T-cell (primary cell): Measurements from ENCODE around the gene ARHGAP9. TPM values are rescaled to one million over a fixed set of nuclear protein-coding genes. Genes with fewer than 3 reads are reported as not detected.
"Not testable (repeated sequence)": the region's sequence is repeated elsewhere in the genome, so short reads cannot be mapped to it uniquely, and the experiment has no call there.

ENCODE experiments used
- ATAC-seq, 4 experiments: fragments of 200-7000 bp in 3 of 4; fragments of 150-1000 bp in 1 of 4; cut with Tn5 transposase; replicated peaks in 1 of 4; 1 replicate in 3 of 4; 2 replicates in 1 of 4; pipeline ENCODE4 v1.10.0; 2021; ENCODE audit warnings: moderate library complexity in 3 of 4, mild to moderate bottlenecking in 2 of 4, moderate number of reproducible peaks in 1 of 4
- CTCF ChIA-PET, 2 donors: fragments of 300-600 bp; sonication (Branson Sonifier 250); formaldehyde crosslinking; loops; one replicate each; lab custom pipeline; 2022; ENCODE audit warnings: antibody characterized with exemption in 2 of 2; lab: Charles Lee
- POLR2A ChIA-PET, 2 donors: fragments of 300-600 bp; sonication (Branson Sonifier 250); formaldehyde crosslinking; loops; one replicate each; lab custom pipeline; 2022; ENCODE audit warnings: antibody characterized with exemption in 2 of 2; lab: Charles Lee
- DNase-seq, 35 experiments: peaks; one replicate each; pipeline versions ENCODE4 v3.0.0 to v3.0.0-alpha.2; 2013 to 2023
- H3K27ac ChIP-seq: one replicate; pipeline ENCODE4 v1.5.1; 2013; ENCODE audit warnings: low read length
- H3K27me3 ChIP-seq, 2 experiments: replicated peaks in 1 of 2; 1 replicate in 1 of 2; 2 replicates in 1 of 2; pipeline versions ENCODE4 v1.6.1 to v1.7.0; 2013; ENCODE audit warnings: low read length in 1 of 2, mixed read lengths in 1 of 2; ENCODE audit not compliant: control insufficient read depth in 2 of 2, insufficient read depth in 2 of 2; ENCODE audit errors: extremely low read depth in 1 of 2
- H3K36me3 ChIP-seq, 2 donors: 1 replicate in 1 of 2; 2 replicates in 1 of 2; pipeline versions ENCODE4 v1.6.1 to v1.7.0; 2013; ENCODE audit warnings: low read length in 1 of 2; ENCODE audit not compliant: control insufficient read depth in 2 of 2, insufficient read depth in 1 of 2; ENCODE audit errors: extremely low read depth in 1 of 2
- H3K4me1 ChIP-seq, 2 experiments: 1 replicate in 1 of 2; 2 replicates in 1 of 2; pipeline versions ENCODE4 v1.6.1 to v1.7.0; 2013; ENCODE audit warnings: low read length in 2 of 2, mixed read lengths in 1 of 2; ENCODE audit not compliant: insufficient read depth in 2 of 2, control insufficient read depth in 1 of 2; ENCODE audit errors: extremely low read depth in 1 of 2
- H3K4me3 ChIP-seq, 2 donors: 1 replicate in 1 of 2; 2 replicates in 1 of 2; pipeline versions ENCODE4 v1.5.1 to v1.7.0; 2013; ENCODE audit warnings: mild to moderate bottlenecking in 2 of 2, low read length in 1 of 2, moderate library complexity in 1 of 2; ENCODE audit not compliant: control insufficient read depth in 1 of 2; ENCODE audit errors: extremely low read depth in 1 of 2
- H3K9me3 ChIP-seq: 2 replicates; pipeline ENCODE4 v1.7.0; 2013
- H3K27ac Mint-ChIP-seq, 2 donors: one replicate each; pipeline ENCODE4 v1.8.0; 2020 to 2021; ENCODE audit warnings: mild to moderate bottlenecking in 2 of 2, mixed read lengths in 2 of 2
- H3K27me3 Mint-ChIP-seq, 2 donors: one replicate each; pipeline ENCODE4 v1.8.0; 2021 to 2022; ENCODE audit warnings: mixed read lengths in 2 of 2
- H3K36me3 Mint-ChIP-seq: one replicate; pipeline ENCODE4 v1.8.0; 2021; ENCODE audit warnings: mixed read lengths
- H3K4me1 Mint-ChIP-seq, 3 donors: one replicate each; pipeline ENCODE4 v1.8.0; 2020 to 2022; ENCODE audit warnings: mixed read lengths in 3 of 3, mild to moderate bottlenecking in 1 of 3
- H3K4me3 Mint-ChIP-seq, 3 donors: one replicate each; pipeline ENCODE4 v1.8.0; 2020 to 2022; ENCODE audit warnings: mild to moderate bottlenecking in 3 of 3, mixed read lengths in 3 of 3, moderate library complexity in 3 of 3
- H3K9me3 Mint-ChIP-seq, 3 donors: one replicate each; pipeline ENCODE4 v1.8.0; 2020 to 2022; ENCODE audit warnings: mixed read lengths in 3 of 3
- WGBS: methylation state at CpG from one replicate; pipeline ENCODE4 v1.1.5; 2013; ENCODE audit warnings: missing lambda C conversion rate; ENCODE audit not compliant: insufficient coverage; 5-methylcytosine and 5-hydroxymethylcytosine counted together
- total RNA-seq, 35 experiments: library from RNA in 6 of 35; stranded (reverse) in 6 of 35; fragments of 120-200 nt in 1 of 35; gene quantifications; one replicate each; pipeline versions ENCODE4 v1.2.1 to v1.2.4 and lab custom pipeline; 2013 to 2026

The ARHGAP9 gene
- total RNA-seq, 5 donors from 2014 or later (not counting 1 experiment from before 2014, with no cell fraction given) = 198 to 413 (median 243) TPM

- peaks cover 0 to 7% (median 6%) of the 10 kb centered on the region in 3 donors for H3K9me3 Mint-ChIP-seq
- Histone ChIP-seq H3K4me3 (no peak overlapping the region), H3K9me3 (no peaks in the 10 kb centered on the region), H3K4me1 (no peaks in the 10 kb centered on the region), H3K27ac (no peak overlapping the region), H3K36me3 (no peaks in the 10 kb centered on the region), H3K27me3 (peaks cover 0 to 4% of the 10 kb centered on the region in 2 experiments)
- CTCF ChIA-PET = interaction anchor here (0.7 to 1.5 kb wide), 2 partner anchors 12 to 15 kb away, joined by 4 read pairs; no protein-coding TSS in a partner anchor
- H3K27ac Mint-ChIP-seq = no peak overlapping the region
- no peak for DNase-seq
- H3K27me3 Mint-ChIP-seq = peaks cover 4 to 5% of the 10 kb centered on the region in 2 donors
- POLR2A ChIA-PET = interaction anchor here in 1 of 2 donors (0.5 to 0.6 kb wide), 3 partner anchors 9 to 211 kb away, joined by 3 to 9 read pairs (median 3); no protein-coding TSS in a partner anchor
- H3K36me3 Mint-ChIP-seq = peaks cover 5% of the 10 kb centered on the region
- ATAC-seq = no peak
- no peak overlapping the region for H3K4me3 Mint-ChIP-seq
- no peaks in the 10 kb centered on the region for H3K4me1 Mint-ChIP-seq
- WGBS = 93% methylated on average over 3 of the region's 6 CpGs
Measured at GRCh38 chr12:57446292-57446960, 33.2 kb downstream of the ARHGAP9 start.

- Mint-ChIP-seq H3K4me1 (no peaks in the 10 kb centered on the region), H3K27ac (no peak overlapping the region), H3K27me3 (peaks cover 8 to 9% of the 10 kb centered on the region in 2 donors), H3K4me3 (no peak overlapping the region), H3K36me3 (peaks cover 9% of the 10 kb centered on the region), H3K9me3 (peaks cover 0 to 11% (median 6%) of the 10 kb centered on the region in 3 donors)
- ATAC-seq (no peak), DNase-seq (no peak)
- Histone ChIP-seq H3K9me3 (no peaks in the 10 kb centered on the region), H3K27me3 (peaks cover 0 to 6% of the 10 kb centered on the region in 2 experiments), H3K36me3 (no peaks in the 10 kb centered on the region), H3K27ac (no peak overlapping the region), H3K4me3 (no peak overlapping the region), H3K4me1 (no peaks in the 10 kb centered on the region)
- ChIA-PET POLR2A (no interaction called here), CTCF (interaction anchor here in 1 of 2 donors (1.5 kb wide), 1 partner anchor 14 kb away, joined by 4 read pairs; no protein-coding TSS in a partner anchor)
- 100% methylated on average over 1 of the region's 5 CpGs for WGBS
Measured at GRCh38 chr12:57444744-57445143, 34.9 kb downstream of the ARHGAP9 start.

- H3K27ac Mint-ChIP-seq, H3K4me3 ChIP-seq, DNase-seq, H3K27me3 Mint-ChIP-seq, ATAC-seq, H3K36me3 Mint-ChIP-seq, CTCF ChIA-PET, H3K9me3 ChIP-seq, H3K27ac ChIP-seq, H3K4me1 Mint-ChIP-seq, H3K4me3 Mint-ChIP-seq, H3K27me3 ChIP-seq, POLR2A ChIA-PET, H3K36me3 ChIP-seq, H3K4me1 ChIP-seq: not testable (repeated sequence)
- peaks cover 0 to 11% (median 6%) of the 10 kb centered on the region in 3 donors for H3K9me3 Mint-ChIP-seq
- 100% methylated on average over 1 of the region's 6 CpGs for WGBS
Measured at GRCh38 chr12:57444337-57444736, 35.3 kb downstream of the ARHGAP9 start.

- ATAC-seq (no peak), DNase-seq (no peak)
- Mint-ChIP-seq H3K9me3 (peaks cover 0 to 11% (median 6%) of the 10 kb centered on the region in 3 donors), H3K4me1 (no peaks in the 10 kb centered on the region), H3K4me3 (no peak overlapping the region), H3K36me3 (peaks cover 9% of the 10 kb centered on the region), H3K27ac (no peak overlapping the region), H3K27me3 (peaks cover 8 to 9% of the 10 kb centered on the region in 2 donors)
- no peak overlapping the region for H3K4me3 ChIP-seq
- H3K9me3 ChIP-seq = no peaks in the 10 kb centered on the region
- no peaks in the 10 kb centered on the region for H3K4me1 ChIP-seq
- no peaks in the 10 kb centered on the region for H3K36me3 ChIP-seq
- peaks cover 0 to 7% of the 10 kb centered on the region in 2 experiments for H3K27me3 ChIP-seq
- WGBS = no CpG with 5 or more reads among the region's 1 CpG
- POLR2A ChIA-PET = no interaction called here
- H3K27ac ChIP-seq = no peak overlapping the region
- CTCF ChIA-PET = no interaction called here
Measured at GRCh38 chr12:57441846-57442427, 37.7 kb downstream of the ARHGAP9 start.

- H3K9me3 Mint-ChIP-seq = peaks cover 0 to 11% (median 6%) of the 10 kb centered on the region in 3 donors
Measured at GRCh38 chr12:57441393-57441792, 38.3 kb downstream of the ARHGAP9 start.

GRCh38 chr12:57439762-57440266 is 39.9 kb downstream of the ARHGAP9 start:
- no peak overlapping the region for H3K27ac Mint-ChIP-seq
- CTCF ChIA-PET = interaction anchor here in 1 of 2 donors (0.7 kb wide), 3 partner anchors 12 to 175 kb away, joined by 4 to 6 read pairs (median 5); partner anchors contain the start of gene GLI1
- H3K4me1 Mint-ChIP-seq = peaks cover 4 to 5% (median 5%) of the 10 kb centered on the region in 3 donors
- H3K4me3 ChIP-seq = no peak overlapping the region
- H3K4me1 ChIP-seq = peaks cover 2 to 8% of the 10 kb centered on the region in 2 experiments
- peaks cover 0 to 10% of the 10 kb centered on the region in 2 experiments for H3K27me3 ChIP-seq
- peaks cover 8 to 9% of the 10 kb centered on the region in 2 donors for H3K27me3 Mint-ChIP-seq
- POLR2A ChIA-PET = no interaction called here
- no peaks in the 10 kb centered on the region for H3K36me3 ChIP-seq
- peaks cover 9% of the 10 kb centered on the region for H3K36me3 Mint-ChIP-seq
- ATAC-seq (no peak), DNase-seq (no peak)
- H3K27ac ChIP-seq = no peak overlapping the region
- H3K9me3 Mint-ChIP-seq = peaks cover 0 to 11% (median 6%) of the 10 kb centered on the region in 3 donors
- H3K4me3 Mint-ChIP-seq = no peak overlapping the region
- 86% methylated on average over 2 of the region's 4 CpGs for WGBS
- H3K9me3 ChIP-seq = no peaks in the 10 kb centered on the region

More at GRCh38 chr12:57441393-57441792, 38.3 kb downstream of the ARHGAP9 start:
- POLR2A ChIA-PET, H3K27ac Mint-ChIP-seq, DNase-seq, H3K36me3 Mint-ChIP-seq, H3K4me3 ChIP-seq, H3K4me3 Mint-ChIP-seq, H3K27me3 Mint-ChIP-seq, H3K27me3 ChIP-seq, CTCF ChIA-PET, H3K4me1 ChIP-seq, H3K27ac ChIP-seq, H3K36me3 ChIP-seq, H3K9me3 ChIP-seq, ATAC-seq, H3K4me1 Mint-ChIP-seq: not testable (repeated sequence)
- no CpG with 5 or more reads among the region's 2 CpGs for WGBS
